ENCODE data around the gene NANOS3. TPM values are rescaled to one million over a fixed set of nuclear protein-coding genes. Genes with fewer than 3 reads are reported as not detected.
A peak's percentile ranks its signal among the peaks of the same experiment; 100 is the strongest.

Gene NANOS3
- total and polyA plus RNA-seq, 9 of the 15 experiments (the other 6 are each of a cell fraction or from before 2014, with no cell fraction given), result not detected

- TF ChIP-seq FOXO4 (CRISPR knock-in tag; IDR thresholded peaks at IDR 0.05) (no peak), CREM (IDR thresholded peaks at IDR 0.05; ENCODE audit: low read depth) (peak; percentile 35; the same call in 1 of the 2 replicates), HCFC1 (IDR thresholded peaks at IDR 0.05; ENCODE audit: low read depth, low read length) (no peak), GTF2E2 (tag; IDR thresholded peaks at IDR 0.05) (no peak), TFAM (CRISPR knock-in tag; conservative IDR thresholded peaks at IDR 0.05) (no peak), GTF2F1 (IDR thresholded peaks at IDR 0.05; ENCODE audit: low read depth, low read length) (no peak), SIN3B (IDR thresholded peaks at IDR 0.05; ENCODE audit: low read depth) (no peak), PTTG1 (tag; IDR thresholded peaks at IDR 0.05; ENCODE audit: low read depth) (no peak), POLR2AphosphoS5 (IDR thresholded peaks at IDR 0.05; ENCODE audit: control insufficient read depth, insufficient read depth, low read depth, low read length) (no peak), ZNF57 (CRISPR knock-in tag; IDR thresholded peaks at IDR 0.05) (no peak), KLF1 (tag; IDR thresholded peaks at IDR 0.05) (peak; percentile 61; the same call in 1 of the 2 replicates), ZBTB34 (CRISPR knock-in tag; IDR thresholded peaks at IDR 0.05) (no peak), GATAD2B (IDR thresholded peaks at IDR 0.05; ENCODE audit: borderline replicate concordance) (no peak; the same call in 1 of the 2 replicates), ZNF668 (CRISPR knock-in tag; IDR thresholded peaks at IDR 0.05) (no peak), TRIM25 (IDR thresholded peaks at IDR 0.05; ENCODE audit: borderline replicate concordance) (no peak), ZBTB12 (CRISPR knock-in tag; IDR thresholded peaks at IDR 0.05) (no peak), HNRNPUL1 (IDR thresholded peaks at IDR 0.05; ENCODE audit: low read length) (no peak), ZNF398 (CRISPR knock-in tag; IDR thresholded peaks at IDR 0.05) (no peak)
Measured at GRCh38 chr19:13850910-13851733, 25.8 kb upstream of the NANOS3 start (continued).
